K562 (cell line): ENCODE results near the gene RAB6A. TPM values are rescaled to one million over a fixed set of nuclear protein-coding genes. Genes with fewer than 3 reads are reported as not detected.
A peak's percentile ranks its signal among the peaks of the same experiment; 100 is the strongest.

Experiments used
- CCAR2 ChIP-seq: fragments of 200-400 bp; formaldehyde crosslinking; IDR thresholded peaks from 2 replicates; pipeline ENCODE4 v1.6.1; 2017; ENCODE audit warnings: mild to moderate bottlenecking, low read depth, low read length
- CHD2 ChIP-seq: IDR thresholded peaks from 2 replicates; pipeline ENCODE4 v1.6.1; 2011; ENCODE audit warnings: low read depth, low read length
- CHD4 ChIP-seq: fragments of 200-600 bp; sonication (generic); IDR thresholded peaks from 3 replicates; pipeline ENCODE4 v1.6.1; 2012; ENCODE audit warnings: low read depth, mild to moderate bottlenecking, mixed read lengths, low read length, inconsistent platforms; ENCODE audit not compliant: insufficient read depth, insufficient replicate concordance, poor library complexity, severe bottlenecking
- EWSR1 ChIP-seq: fragments of 450-650 bp; IDR thresholded peaks from 2 replicates; pipeline ENCODE4 v1.6.1; 2018; ENCODE audit warnings: borderline replicate concordance, mild to moderate bottlenecking, low read depth, moderate library complexity; ENCODE audit not compliant: partially characterized antibody
- HEY1 ChIP-seq: fragments of 250-450 bp; sonication (Bioruptor Pico); IDR thresholded peaks from 2 replicates; pipeline ENCODE4 v1.5.0; 2020; ENCODE audit warnings: mild to moderate bottlenecking, moderate library complexity, borderline replicate concordance
- KDM4B ChIP-seq, 2 experiments: fragments of 450-650 bp in 1 of 2; sonication (generic) in 1 of 2; IDR thresholded peaks; 2 replicates each; pipeline ENCODE4 v1.6.1; 2016 to 2017; ENCODE audit warnings: borderline replicate concordance in 2 of 2, antibody characterized with exemption in 1 of 2, low read depth in 1 of 2, mild to moderate bottlenecking in 1 of 2
- ZEB2 ChIP-seq: fragments of 450-650 bp; IDR thresholded peaks from 2 replicates; pipeline ENCODE4 v1.6.1; 2016
- ZFPM2 ChIP-seq: fragments of 250-450 bp; sonication (Bioruptor Pico); IDR thresholded peaks from 2 replicates; pipeline ENCODE4 v1.5.1; 2022; ENCODE audit warnings: mild to moderate bottlenecking
- polyA plus RNA-seq, 8 experiments: library from polyadenylated mRNA; depleted of rRNA in 4 of 8; stranded (reverse) in 5 of 8; unstranded in 3 of 8; fragments of >200 nt; fragmentation: Nextera tagmentation in 2 of 8; fragmentation: Illumina TruSeq in 1 of 8; extraction: Ambion mirVana in 2 of 8; extraction: Trizol in 1 of 8; gene quantifications; 2 replicates each; pipeline versions ENCODE4 v1.2.1 to v1.2.3, GENCODE V29; 2011 to 2014; ENCODE audit warnings: inconsistent platforms in 1 of 8, missing spikeins in 1 of 8
- total RNA-seq, 7 experiments: library from RNA; depleted of rRNA in 6 of 7; stranded (reverse); fragments of >200 nt in 6 of 7; fragmentation: Illumina TruSeq in 2 of 7; extraction: Trizol in 2 of 7; gene quantifications; 2 replicates each; pipeline versions ENCODE4 v1.2.1 to v1.2.3, GENCODE V29; 2011 to 2021; ENCODE audit warnings: low replicate concordance in 1 of 7
- TF ChIP-seq, protein P1 (sequence below): fragments of 250-450 bp; sonication (Bioruptor Pico); IDR thresholded peaks from 2 replicates; pipeline ENCODE4 v1.8.0; 2022; ENCODE audit warnings: inconsistent platforms
- TF ChIP-seq, protein P2 (sequence below): sonication (generic); formaldehyde crosslinking; IDR thresholded peaks from 2 replicates; pipeline ENCODE4 v1.4.0; 2020; ENCODE audit warnings: mild to moderate bottlenecking, missing genetic modification reagents
- TF ChIP-seq, protein P3 (sequence below): IDR thresholded peaks from 2 replicates; pipeline ENCODE4 v1.6.1; 2012; ENCODE audit warnings: low read depth, low read length, improper control_type of control experiment, borderline replicate concordance
- TF ChIP-seq, protein P4 (sequence below), 2 experiments: fragments of 450-650 bp; IDR thresholded peaks; 2 replicates each; pipeline ENCODE4 v1.6.1; 2018; ENCODE audit warnings: mild to moderate bottlenecking in 2 of 2, low read depth in 1 of 2; ENCODE audit not compliant: partially characterized antibody in 2 of 2
- TF ChIP-seq, protein P5 (sequence below), 2 experiments: fragments of 450-650 bp in 1 of 2; sonication (generic) in 1 of 2; formaldehyde crosslinking in 1 of 2; IDR thresholded peaks in 1 of 2; conservative IDR thresholded peaks in 1 of 2; 2 replicates each; pipeline versions ENCODE4 v1.6.1 to v1.8.1; 2016 to 2023; ENCODE audit warnings: mild to moderate bottlenecking in 2 of 2, moderate library complexity in 2 of 2, inconsistent platforms in 1 of 2, missing genetic modification reagents in 1 of 2

Gene RAB6A
- total and polyA plus RNA-seq, 9 of the 15 experiments (the other 6 are each of a cell fraction or from before 2014, with no cell fraction given) = 14.0 to 95.3 (median 45.4) TPM

DNA sequence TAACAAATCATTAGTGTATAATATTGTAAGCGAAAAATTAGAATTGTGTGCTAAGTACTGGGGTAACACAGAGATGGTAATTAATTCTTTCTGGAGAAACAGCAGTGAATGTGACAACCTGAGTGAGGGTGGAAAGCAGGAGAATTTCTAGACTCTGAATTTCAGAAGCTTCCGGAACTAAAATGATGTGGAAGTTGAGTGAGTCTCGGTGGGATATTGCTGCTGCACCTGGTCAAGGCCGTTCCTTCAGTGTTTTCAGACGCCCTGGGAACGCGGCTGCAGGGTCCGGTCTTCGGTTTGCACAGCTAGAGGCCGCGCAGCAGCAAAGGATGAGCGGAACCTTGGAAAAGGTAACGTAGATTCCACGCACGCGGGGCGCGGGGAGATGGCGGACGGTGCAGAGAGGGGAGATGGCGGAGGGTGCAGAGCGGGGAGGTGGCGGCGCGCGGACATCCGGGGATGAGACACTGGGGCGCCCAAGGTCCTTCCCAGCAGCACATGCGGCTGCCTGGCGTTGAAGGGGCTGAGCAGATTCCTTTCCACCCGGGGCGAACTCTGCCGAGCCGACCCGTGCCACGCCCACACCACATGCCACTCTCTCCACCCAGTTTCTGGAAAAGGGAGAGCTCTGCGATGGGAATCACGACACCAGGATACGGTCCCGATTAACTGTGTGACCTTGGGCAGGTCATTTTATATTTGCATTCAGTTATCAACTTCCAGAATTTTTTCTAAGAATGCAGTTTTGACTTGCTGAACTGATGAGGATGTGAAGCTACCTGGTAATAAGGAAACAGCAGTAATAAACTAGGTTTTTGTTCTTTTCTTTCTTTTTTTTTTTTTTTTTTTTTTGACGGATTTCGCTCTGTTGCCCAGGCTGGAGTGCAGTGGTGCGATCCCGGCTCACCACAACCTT is 27.0 kb upstream of the RAB6A start, which contains the start of gene MRPL48 (continued):
- TF ChIP-seq CHD4 = no peak
- peak; percentile 29; the same call in 1 of the 2 replicates for TF ChIP-seq CHD2
- TF ChIP-seq HEY1 (CRISPR knock-in tag) = no peak
- TF ChIP-seq, protein P1, sequence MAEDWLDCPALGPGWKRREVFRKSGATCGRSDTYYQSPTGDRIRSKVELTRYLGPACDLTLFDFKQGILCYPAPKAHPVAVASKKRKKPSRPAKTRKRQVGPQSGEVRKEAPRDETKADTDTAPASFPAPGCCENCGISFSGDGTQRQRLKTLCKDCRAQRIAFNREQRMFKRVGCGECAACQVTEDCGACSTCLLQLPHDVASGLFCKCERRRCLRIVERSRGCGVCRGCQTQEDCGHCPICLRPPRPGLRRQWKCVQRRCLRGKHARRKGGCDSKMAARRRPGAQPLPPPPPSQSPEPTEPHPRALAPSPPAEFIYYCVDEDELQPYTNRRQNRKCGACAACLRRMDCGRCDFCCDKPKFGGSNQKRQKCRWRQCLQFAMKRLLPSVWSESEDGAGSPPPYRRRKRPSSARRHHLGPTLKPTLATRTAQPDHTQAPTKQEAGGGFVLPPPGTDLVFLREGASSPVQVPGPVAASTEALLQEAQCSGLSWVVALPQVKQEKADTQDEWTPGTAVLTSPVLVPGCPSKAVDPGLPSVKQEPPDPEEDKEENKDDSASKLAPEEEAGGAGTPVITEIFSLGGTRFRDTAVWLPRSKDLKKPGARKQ = no peak
- TF ChIP-seq, protein P2, sequence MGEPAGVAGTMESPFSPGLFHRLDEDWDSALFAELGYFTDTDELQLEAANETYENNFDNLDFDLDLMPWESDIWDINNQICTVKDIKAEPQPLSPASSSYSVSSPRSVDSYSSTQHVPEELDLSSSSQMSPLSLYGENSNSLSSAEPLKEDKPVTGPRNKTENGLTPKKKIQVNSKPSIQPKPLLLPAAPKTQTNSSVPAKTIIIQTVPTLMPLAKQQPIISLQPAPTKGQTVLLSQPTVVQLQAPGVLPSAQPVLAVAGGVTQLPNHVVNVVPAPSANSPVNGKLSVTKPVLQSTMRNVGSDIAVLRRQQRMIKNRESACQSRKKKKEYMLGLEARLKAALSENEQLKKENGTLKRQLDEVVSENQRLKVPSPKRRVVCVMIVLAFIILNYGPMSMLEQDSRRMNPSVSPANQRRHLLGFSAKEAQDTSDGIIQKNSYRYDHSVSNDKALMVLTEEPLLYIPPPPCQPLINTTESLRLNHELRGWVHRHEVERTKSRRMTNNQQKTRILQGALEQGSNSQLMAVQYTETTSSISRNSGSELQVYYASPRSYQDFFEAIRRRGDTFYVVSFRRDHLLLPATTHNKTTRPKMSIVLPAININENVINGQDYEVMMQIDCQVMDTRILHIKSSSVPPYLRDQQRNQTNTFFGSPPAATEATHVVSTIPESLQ = no peak
- TF ChIP-seq CCAR2 = no peak
- TF ChIP-seq ZFPM2 (CRISPR knock-in tag) = no peak
- TF ChIP-seq, protein P3, sequence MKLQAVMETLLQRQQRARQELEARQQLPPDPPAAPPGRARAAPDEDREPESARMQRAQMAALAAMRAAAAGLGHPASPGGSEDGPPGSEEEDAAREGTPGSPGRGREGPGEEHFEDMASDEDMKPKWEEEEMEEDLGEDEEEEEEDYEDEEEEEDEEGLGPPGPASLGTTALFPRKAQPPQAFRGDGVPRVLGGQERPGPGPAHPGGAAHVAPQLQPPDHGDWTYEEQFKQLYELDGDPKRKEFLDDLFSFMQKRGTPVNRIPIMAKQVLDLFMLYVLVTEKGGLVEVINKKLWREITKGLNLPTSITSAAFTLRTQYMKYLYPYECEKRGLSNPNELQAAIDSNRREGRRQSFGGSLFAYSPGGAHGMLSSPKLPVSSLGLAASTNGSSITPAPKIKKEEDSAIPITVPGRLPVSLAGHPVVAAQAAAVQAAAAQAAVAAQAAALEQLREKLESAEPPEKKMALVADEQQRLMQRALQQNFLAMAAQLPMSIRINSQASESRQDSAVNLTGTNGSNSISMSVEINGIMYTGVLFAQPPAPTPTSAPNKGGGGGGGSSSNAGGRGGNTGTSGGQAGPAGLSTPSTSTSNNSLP = no peak
- TF ChIP-seq KDM4B (IDR thresholded peaks at IDR 0.05; ENCODE audit: borderline replicate concordance in 2 of 2, low read depth in 1 of 2) = 0 out of 4 replicates have a peak, but pooled peaks of 1 of the 2 experiments have one; percentile 51
- TF ChIP-seq ZEB2 = peak; percentile 99
- TF ChIP-seq, protein P4, sequence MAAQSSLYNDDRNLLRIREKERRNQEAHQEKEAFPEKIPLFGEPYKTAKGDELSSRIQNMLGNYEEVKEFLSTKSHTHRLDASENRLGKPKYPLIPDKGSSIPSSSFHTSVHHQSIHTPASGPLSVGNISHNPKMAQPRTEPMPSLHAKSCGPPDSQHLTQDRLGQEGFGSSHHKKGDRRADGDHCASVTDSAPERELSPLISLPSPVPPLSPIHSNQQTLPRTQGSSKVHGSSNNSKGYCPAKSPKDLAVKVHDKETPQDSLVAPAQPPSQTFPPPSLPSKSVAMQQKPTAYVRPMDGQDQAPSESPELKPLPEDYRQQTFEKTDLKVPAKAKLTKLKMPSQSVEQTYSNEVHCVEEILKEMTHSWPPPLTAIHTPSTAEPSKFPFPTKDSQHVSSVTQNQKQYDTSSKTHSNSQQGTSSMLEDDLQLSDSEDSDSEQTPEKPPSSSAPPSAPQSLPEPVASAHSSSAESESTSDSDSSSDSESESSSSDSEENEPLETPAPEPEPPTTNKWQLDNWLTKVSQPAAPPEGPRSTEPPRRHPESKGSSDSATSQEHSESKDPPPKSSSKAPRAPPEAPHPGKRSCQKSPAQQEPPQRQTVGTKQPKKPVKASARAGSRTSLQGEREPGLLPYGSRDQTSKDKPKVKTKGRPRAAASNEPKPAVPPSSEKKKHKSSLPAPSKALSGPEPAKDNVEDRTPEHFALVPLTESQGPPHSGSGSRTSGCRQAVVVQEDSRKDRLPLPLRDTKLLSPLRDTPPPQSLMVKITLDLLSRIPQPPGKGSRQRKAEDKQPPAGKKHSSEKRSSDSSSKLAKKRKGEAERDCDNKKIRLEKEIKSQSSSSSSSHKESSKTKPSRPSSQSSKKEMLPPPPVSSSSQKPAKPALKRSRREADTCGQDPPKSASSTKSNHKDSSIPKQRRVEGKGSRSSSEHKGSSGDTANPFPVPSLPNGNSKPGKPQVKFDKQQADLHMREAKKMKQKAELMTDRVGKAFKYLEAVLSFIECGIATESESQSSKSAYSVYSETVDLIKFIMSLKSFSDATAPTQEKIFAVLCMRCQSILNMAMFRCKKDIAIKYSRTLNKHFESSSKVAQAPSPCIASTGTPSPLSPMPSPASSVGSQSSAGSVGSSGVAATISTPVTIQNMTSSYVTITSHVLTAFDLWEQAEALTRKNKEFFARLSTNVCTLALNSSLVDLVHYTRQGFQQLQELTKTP (IDR thresholded peaks at IDR 0.05; ENCODE audit: low read depth in 1 of 2, partially characterized antibody in 2 of 2) = peak; percentile 85 to 93
- TF ChIP-seq, protein P5, sequence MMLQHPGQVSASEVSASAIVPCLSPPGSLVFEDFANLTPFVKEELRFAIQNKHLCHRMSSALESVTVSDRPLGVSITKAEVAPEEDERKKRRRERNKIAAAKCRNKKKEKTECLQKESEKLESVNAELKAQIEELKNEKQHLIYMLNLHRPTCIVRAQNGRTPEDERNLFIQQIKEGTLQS (IDR thresholded peaks at IDR 0.05) = no peak; the same call in none of the 2 replicates
- TF ChIP-seq, protein P5 (CRISPR knock-in tag; conservative IDR thresholded peaks at IDR 0.05) = no peak
- no peak for TF ChIP-seq EWSR1
